Gastroesophageal sphincter (tissue), 4 donors: ENCODE measurements around the gene SMTNL2. TPM values are rescaled to one million over a fixed set of nuclear protein-coding genes. Genes with fewer than 3 reads are reported as not detected.

Experiments used
- ATAC-seq: fragments of 150-250 bp; one replicate; pipeline ENCODE4 v1.9.1; 2016; ENCODE audit warnings: mild to moderate bottlenecking, moderate library complexity
- H3K27ac ChIP-seq, 4 donors: fragments of 200-600 bp; sonication (generic) in 3 of 4; 1 replicate in 3 of 4; 2 replicates in 1 of 4; pipeline ENCODE4 v1.5.1; 2016 to 2019
- H3K27me3 ChIP-seq: fragments of 200-600 bp; sonication (generic); one replicate; pipeline ENCODE4 v1.5.1; 2019
- H3K36me3 ChIP-seq, 2 donors: fragments of 200-600 bp; sonication (generic); one replicate each; pipeline ENCODE4 v1.5.1; 2019; ENCODE audit warnings: control low read depth in 1 of 2
- H3K4me1 ChIP-seq, 3 donors: fragments of 200-600 bp; sonication (generic); 1 replicate in 2 of 3; 2 replicates in 1 of 3; pipeline ENCODE4 v1.5.1; 2016 to 2019; ENCODE audit warnings: control low read depth in 2 of 3
- H3K4me3 ChIP-seq, 2 donors: fragments of 200-600 bp; sonication (generic); one replicate each; pipeline ENCODE4 v1.5.1; 2019; ENCODE audit warnings: mild to moderate bottlenecking in 1 of 2, moderate library complexity in 1 of 2
- H3K9me3 ChIP-seq, 3 donors: fragments of 200-600 bp; sonication (generic); one replicate each; pipeline ENCODE4 v1.5.1; 2017 to 2019; ENCODE audit warnings: control low read depth in 2 of 3
- CTCF ChIP-seq, 4 experiments: fragments of 200-600 bp in 2 of 4; fragments of 450-650 bp in 2 of 4; sonication (generic) in 1 of 4; IDR thresholded peaks; one replicate each; pipeline ENCODE4 v1.5.1; 2017 to 2019; ENCODE audit warnings: antibody characterized with exemption in 4 of 4, mild to moderate bottlenecking in 2 of 4, moderate library complexity in 2 of 4
- EP300 ChIP-seq: sonication (generic); formaldehyde crosslinking; IDR thresholded peaks from one replicate; pipeline ENCODE4 v1.6.1; 2017; ENCODE audit warnings: antibody characterized with exemption, mild to moderate bottlenecking
- POLR2A ChIP-seq, 2 donors: fragments of 450-650 bp; IDR thresholded peaks; one replicate each; pipeline ENCODE4 v1.6.1; 2017; ENCODE audit warnings: antibody characterized with exemption in 2 of 2, mild to moderate bottlenecking in 2 of 2, moderate library complexity in 1 of 2
- POLR2AphosphoS5 ChIP-seq: sonication (generic); formaldehyde crosslinking; IDR thresholded peaks from one replicate; pipeline ENCODE4 v1.6.1; 2017; ENCODE audit warnings: antibody characterized with exemption
- WGBS, 2 donors: methylation state at CpG; one replicate each; pipeline ENCODE4 v1.1.5; 2018; ENCODE audit warnings: low coverage in 1 of 2; 5-methylcytosine and 5-hydroxymethylcytosine counted together
- total RNA-seq, 4 donors: library from RNA; depleted of rRNA; stranded (reverse); fragments of >200 nt; gene quantifications; one replicate each; pipeline ENCODE4 v1.1.0, GENCODE V29; 2016

SMTNL2 gene
- total RNA-seq, 4 donors from 2014 or later: 2.0 to 5.2 (median 3.7) TPM

- H3K9me3 ChIP-seq: no peaks in the 10 kb centered on the region
- H3K27me3 ChIP-seq: no peaks in the 10 kb centered on the region
- peaks cover 0 to 47% (median 16%) of the 10 kb centered on the region in 3 donors for H3K4me1 ChIP-seq
- no peaks in the 10 kb centered on the region for H3K36me3 ChIP-seq
- H3K27ac ChIP-seq: peak overlapping the region in 3 of 4 donors; percentile 69 to 75 (median 74)
- 47 to 56% methylated on average over 11 to 12 of the region's 25 CpGs for WGBS, 2 donors
- ATAC-seq: no peak
- no peak overlapping the region for H3K4me3 ChIP-seq
- TF ChIP-seq CTCF (IDR thresholded peaks at IDR 0.05) (no peak), POLR2A (IDR thresholded peaks at IDR 0.05) (no peak), POLR2AphosphoS5 (no peak), EP300 (no peak)
These were observed 23.0 kb downstream of the SMTNL2 start for GRCh38 chr17:4607261-4607741.

DNA sequence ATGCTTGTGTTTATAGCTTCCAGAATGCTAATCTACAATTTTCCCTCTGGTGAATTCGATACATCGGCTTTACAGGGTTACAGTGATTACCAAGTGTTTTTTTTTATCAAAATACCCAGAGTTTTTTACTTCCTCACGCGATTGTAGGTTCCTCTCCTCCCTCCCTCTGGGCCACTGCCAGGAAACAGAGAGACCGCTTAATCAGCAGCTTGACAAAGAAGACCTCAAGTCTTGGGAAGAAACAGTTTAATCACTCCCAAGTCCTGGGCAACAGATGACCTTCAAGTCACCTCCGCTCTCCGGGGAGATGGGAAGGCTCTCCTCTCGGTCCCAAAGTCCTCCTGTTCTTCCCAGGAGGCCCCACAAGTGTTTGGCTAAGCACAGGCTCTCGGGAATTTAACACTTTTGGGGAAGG lies 23.5 kb downstream of the SMTNL2 start:
- TF ChIP-seq EP300: no peak
- TF ChIP-seq CTCF (IDR thresholded peaks at IDR 0.05): no peak
- TF ChIP-seq POLR2A (IDR thresholded peaks at IDR 0.05): no peak
- no peak for TF ChIP-seq POLR2AphosphoS5
- WGBS, 2 donors: 4 to 7% methylated on average over 5 to 6 of the region's 9 CpGs
- H3K27me3 ChIP-seq: no peaks in the 10 kb centered on the region
- H3K27ac ChIP-seq: peak overlapping the region in 3 of 4 donors; percentile 69 to 75 (median 74)
- ATAC-seq: peak; percentile 33
- H3K4me3 ChIP-seq: no peak overlapping the region
- peaks cover 0 to 47% (median 16%) of the 10 kb centered on the region in 3 donors for H3K4me1 ChIP-seq
- H3K36me3 ChIP-seq: no peaks in the 10 kb centered on the region
- no peaks in the 10 kb centered on the region for H3K9me3 ChIP-seq

GRCh38 chr17:4609761-4610160 lies 25.4 kb downstream of the SMTNL2 start:
- TF ChIP-seq CTCF (IDR thresholded peaks at IDR 0.05): no peak
- TF ChIP-seq EP300: no peak
- Histone ChIP-seq H3K9me3 (no peaks in the 10 kb centered on the region), H3K4me3 (no peak overlapping the region), H3K27ac (no peak overlapping the region), H3K4me1 (peaks cover 0 to 36% (median 13%) of the 10 kb centered on the region in 3 donors), H3K27me3 (no peaks in the 10 kb centered on the region), H3K36me3 (no peaks in the 10 kb centered on the region)
- WGBS, 2 donors: 81 to 88% methylated on average over 2 to 6 of the region's 7 CpGs
- no peak for ATAC-seq

DNA sequence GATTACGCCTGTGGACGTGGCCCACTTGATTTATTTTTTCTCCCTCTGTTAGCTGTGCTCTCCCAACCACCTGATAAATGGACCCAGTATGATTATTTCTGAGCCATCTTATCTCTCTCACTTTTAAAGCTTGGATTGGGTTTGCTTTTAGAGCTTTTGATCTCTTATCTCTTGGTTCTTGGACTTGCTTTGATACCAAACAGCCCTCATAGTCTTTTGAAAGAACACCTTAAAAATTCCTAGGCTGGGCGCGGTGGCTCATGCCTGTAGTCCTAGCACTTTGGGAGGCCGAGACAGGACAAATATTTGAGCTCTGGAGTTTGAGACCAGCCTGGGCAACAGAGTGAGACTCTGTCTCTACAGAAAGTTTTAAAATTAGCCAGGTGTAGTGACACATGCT lies 25.8 kb downstream of the SMTNL2 start:
- ATAC-seq: no peak
- Histone ChIP-seq H3K4me3 (no peak overlapping the region), H3K27me3 (no peaks in the 10 kb centered on the region), H3K4me1 (peaks cover 0 to 32% (median 13%) of the 10 kb centered on the region in 3 donors), H3K27ac (peak overlapping the region in 1 of 4 donors; percentile 14), H3K9me3 (no peaks in the 10 kb centered on the region), H3K36me3 (no peaks in the 10 kb centered on the region)
- WGBS, 2 donors: 92 to 100% methylated on average over 2 to 5 of the region's 5 CpGs
- TF ChIP-seq CTCF (IDR thresholded peaks at IDR 0.05): no peak
- TF ChIP-seq EP300: no peak
- TF ChIP-seq POLR2AphosphoS5: no peak
- TF ChIP-seq POLR2A (IDR thresholded peaks at IDR 0.05): no peak

DNA sequence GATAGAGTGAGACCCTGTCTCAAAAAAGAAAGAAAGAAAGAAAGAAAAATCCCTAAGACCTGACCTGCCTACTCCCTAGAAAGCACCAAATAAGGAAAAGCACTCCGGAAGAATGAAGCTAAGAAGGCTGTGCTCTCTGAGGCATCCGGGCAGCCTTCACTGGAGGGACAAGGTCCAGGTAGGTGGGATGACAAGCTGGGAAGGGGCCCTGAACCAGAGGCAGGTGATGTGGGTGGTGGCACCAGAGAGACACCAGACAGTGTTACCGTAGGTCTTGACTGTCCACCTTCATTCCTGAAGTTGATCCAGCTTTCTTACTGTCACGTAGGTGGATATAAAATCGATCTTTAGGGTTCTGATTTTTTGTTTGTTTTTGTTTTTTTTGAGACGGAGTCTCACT lies 26.3 kb downstream of the SMTNL2 start:
- Histone ChIP-seq H3K27ac (peak overlapping the region in 1 of 4 donors; percentile 14), H3K27me3 (no peaks in the 10 kb centered on the region), H3K4me1 (peaks cover 0 to 27% (median 13%) of the 10 kb centered on the region in 3 donors), H3K4me3 (no peak overlapping the region), H3K36me3 (no peaks in the 10 kb centered on the region), H3K9me3 (no peaks in the 10 kb centered on the region)
- TF ChIP-seq EP300 (no peak), CTCF (IDR thresholded peaks at IDR 0.05) (no peak), POLR2A (IDR thresholded peaks at IDR 0.05) (no peak), POLR2AphosphoS5 (no peak)
- no peak for ATAC-seq
- 78 to 100% methylated on average over 1 to 6 of the region's 6 CpGs for WGBS, 2 donors
